Inflammatory macrophage treated with lipopolysaccharide for 4 hours (primary cell): Measurements from ENCODE around the gene RAP2A.

Experiments used
- DNase-seq: peaks from one replicate; pipeline ENCODE4 v3.0.0-alpha.2; 2020

The RAP2A gene

GRCh38 chr13:97496511-97496910, 62.5 kb downstream of the RAP2A start:
- no peak for DNase-seq

GRCh38 chr13:97497400-97497799, 63.4 kb downstream of the RAP2A start:
- peak; percentile 27 for DNase-seq

- DNase-seq: no peak
Measured at GRCh38 chr13:97498419-97498818, 64.5 kb downstream of the RAP2A start.

- DNase-seq: no peak
Measured at GRCh38 chr13:97499181-97499580, 65.2 kb downstream of the RAP2A start.

GRCh38 chr13:97502181-97502580, 68.2 kb downstream of the RAP2A start:
- DNase-seq: no peak

- no peak for DNase-seq
Measured at GRCh38 chr13:97502706-97503105, 68.7 kb downstream of the RAP2A start.

GRCh38 chr13:97505017-97505416, 71.0 kb downstream of the RAP2A start:
- DNase-seq: no peak

GRCh38 chr13:97506511-97506910, 72.5 kb downstream of the RAP2A start:
- no peak for DNase-seq

- DNase-seq: no peak
Measured at GRCh38 chr13:97512732-97513131, 78.8 kb downstream of the RAP2A start.

- no peak for DNase-seq
Measured at GRCh38 chr13:97515643-97516042, 81.7 kb downstream of the RAP2A start.

- DNase-seq: no peak
Measured at GRCh38 chr13:97517967-97518366, 84.0 kb downstream of the RAP2A start.
